GM23338 (cell line): Measurements from ENCODE around the gene SF3B4. TPM values are rescaled to one million over a fixed set of nuclear protein-coding genes. Genes with fewer than 3 reads are reported as not detected.
A peak's percentile ranks its signal among the peaks of the same experiment; 100 is the strongest.
"Not testable (repeated sequence)": the region's sequence is repeated elsewhere in the genome, so short reads cannot be mapped to it uniquely, and the experiment has no call there.

Experiments used
- ATAC-seq: fragments of 200-7000 bp; cut with Tn5 transposase; 3 replicates; pipeline ENCODE4 v1.9.1; 2020
- DNase-seq: peaks from one replicate; pipeline ENCODE4 v3.0.0-alpha.2; 2015; ENCODE audit warnings: low spot score
- H2AFZ ChIP-seq: fragments of 200-600 bp; sonication (generic); 2 replicates; pipeline ENCODE4 v1.8.0; 2016; ENCODE audit warnings: antibody characterized with exemption, mild to moderate bottlenecking, moderate library complexity
- H3F3A ChIP-seq: fragments of 200-600 bp; sonication (generic); replicated peaks from 2 replicates; pipeline ENCODE4 v1.8.0; 2017; ENCODE audit warnings: antibody characterized with exemption, mixed run types, low read depth
- H3K27ac ChIP-seq: fragments of 200-600 bp; sonication (generic); 2 replicates; pipeline ENCODE4 v1.6.1; 2016; ENCODE audit warnings: low read depth
- H3K27me3 ChIP-seq: fragments of 200-600 bp; sonication (generic); 2 replicates; pipeline ENCODE4 v1.8.0; 2016; ENCODE audit warnings: mild to moderate bottlenecking, mixed run types, moderate library complexity; ENCODE audit not compliant: insufficient read depth
- H3K36me3 ChIP-seq: fragments of 200-600 bp; sonication (generic); 2 replicates; pipeline ENCODE4 v1.8.0; 2016; ENCODE audit warnings: mild to moderate bottlenecking; ENCODE audit not compliant: insufficient read depth
- H3K4me1 ChIP-seq: fragments of 200-600 bp; sonication (generic); 2 replicates; pipeline ENCODE4 v1.8.0; 2016; ENCODE audit warnings: mild to moderate bottlenecking, moderate library complexity; ENCODE audit not compliant: insufficient read depth
- H3K4me2 ChIP-seq: fragments of 200-600 bp; sonication (generic); 2 replicates; pipeline ENCODE4 v1.7.1; 2017; ENCODE audit warnings: mixed run types
- H3K4me3 ChIP-seq: fragments of 200-600 bp; sonication (generic); 2 replicates; pipeline ENCODE4 v1.6.1; 2016; ENCODE audit warnings: mixed run types
- H3K79me2 ChIP-seq: fragments of 200-600 bp; sonication (generic); replicated peaks from 2 replicates; pipeline ENCODE4 v1.8.0; 2017; ENCODE audit warnings: mild to moderate bottlenecking; ENCODE audit not compliant: insufficient read depth
- H3K9me2 ChIP-seq: fragments of 200-600 bp; sonication (generic); 2 replicates; pipeline ENCODE4 v1.8.0; 2017; ENCODE audit not compliant: insufficient read depth
- H4K20me1 ChIP-seq: fragments of 200-600 bp; sonication (generic); replicated peaks from 2 replicates; pipeline ENCODE4 v1.8.0; 2017; ENCODE audit warnings: mild to moderate bottlenecking; ENCODE audit not compliant: insufficient read depth
- H3K27ac Mint-ChIP-seq: 2 replicates; pipeline ENCODE4 v1.8.0; 2020; ENCODE audit warnings: inconsistent platforms, mild to moderate bottlenecking, moderate library complexity, mixed read lengths
- H3K27me3 Mint-ChIP-seq: 3 replicates; pipeline ENCODE4 v1.8.0; 2022; ENCODE audit warnings: low read depth, mild to moderate bottlenecking, moderate library complexity, mixed read lengths, inconsistent platforms; ENCODE audit not compliant: insufficient read depth, poor library complexity
- H3K36me3 Mint-ChIP-seq: 3 replicates; pipeline ENCODE4 v1.8.0; 2021; ENCODE audit warnings: low read depth, mild to moderate bottlenecking, inconsistent platforms, moderate library complexity, mixed read lengths
- H3K4me1 Mint-ChIP-seq: 3 replicates; pipeline ENCODE4 v1.8.0; 2020; ENCODE audit warnings: mild to moderate bottlenecking, inconsistent platforms, mixed read lengths
- H3K4me3 Mint-ChIP-seq: 3 replicates; pipeline ENCODE4 v1.8.0; 2021; ENCODE audit warnings: moderate library complexity, mild to moderate bottlenecking, inconsistent platforms, mixed read lengths
- H3K9me3 Mint-ChIP-seq: 3 replicates; pipeline ENCODE4 v1.8.0; 2020; ENCODE audit warnings: moderate library complexity, mild to moderate bottlenecking, inconsistent platforms, mixed read lengths
- CREB1 ChIP-seq: fragments of 250-450 bp; sonication (Bioruptor Pico); IDR thresholded peaks from 2 replicates; pipeline ENCODE4 v1.5.0; 2020; ENCODE audit warnings: low read depth, mild to moderate bottlenecking, moderate library complexity
- CTCF ChIP-seq, 2 experiments: fragments of 200-600 bp in 1 of 2; sonication (generic) in 1 of 2; conservative IDR thresholded peaks; 2 replicates each; pipeline versions ENCODE4 v1.5.1 to v1.6.1; 2016 to 2017; ENCODE audit warnings: antibody characterized with exemption in 2 of 2, low read depth in 2 of 2, mild to moderate bottlenecking in 2 of 2, moderate library complexity in 1 of 2
- EZH2 ChIP-seq: fragments of 200-600 bp; sonication (generic); IDR thresholded peaks from one replicate; pipeline ENCODE4 v1.8.0; 2017; ENCODE audit warnings: antibody characterized with exemption, mild to moderate bottlenecking, low read depth; ENCODE audit not compliant: unreplicated experiment
- EZH2phosphoT487 ChIP-seq: fragments of 200-600 bp; sonication (generic); IDR thresholded peaks from one replicate; pipeline ENCODE4 v1.8.1; 2018; ENCODE audit warnings: antibody characterized with exemption; ENCODE audit not compliant: unreplicated experiment
- NANOG ChIP-seq: IDR thresholded peaks from 2 replicates; pipeline ENCODE4 v1.6.1; 2016; ENCODE audit warnings: antibody characterized with exemption, borderline replicate concordance
- POLR2AphosphoS5 ChIP-seq: IDR thresholded peaks from 2 replicates; pipeline ENCODE4 v1.6.1; 2016; ENCODE audit warnings: antibody characterized with exemption, low read depth
- REST ChIP-seq: IDR thresholded peaks from one replicate; pipeline ENCODE4 v1.6.1; 2018; ENCODE audit warnings: antibody characterized with exemption; ENCODE audit not compliant: unreplicated experiment
- STAT1 ChIP-seq: IDR thresholded peaks from one replicate; pipeline ENCODE4 v1.6.1; 2016; ENCODE audit warnings: antibody characterized with exemption; ENCODE audit not compliant: unreplicated experiment
- ZNF114 ChIP-seq: fragments of 250-450 bp; sonication (Bioruptor Pico); IDR thresholded peaks from 2 replicates; pipeline ENCODE4 v1.5.0; 2020; ENCODE audit warnings: mild to moderate bottlenecking, moderate library complexity
- ZNF331 ChIP-seq: fragments of 250-450 bp; sonication (Bioruptor Pico); IDR thresholded peaks from 2 replicates; pipeline ENCODE4 v1.5.0; 2020; ENCODE audit warnings: low read depth, mild to moderate bottlenecking, moderate library complexity
- polyA plus RNA-seq: library from polyadenylated mRNA; unstranded; fragments of >200 nt; fragmentation: Nextera tagmentation; extraction: Ambion mirVana; gene quantifications from 2 replicates; pipeline ENCODE4 v1.2.1, GENCODE V29; 2016
- total RNA-seq: library from RNA; depleted of rRNA; stranded (reverse); fragments of >200 nt; shearing (Covaris generic); gene quantifications from 2 replicates; pipeline ENCODE4 v1.2.3, GENCODE V29; 2014
- TF ChIP-seq, protein P1 (sequence below): fragments of 250-450 bp; sonication (Bioruptor Pico); IDR thresholded peaks from 2 replicates; pipeline ENCODE4 v1.5.0; 2020; ENCODE audit warnings: mild to moderate bottlenecking, moderate library complexity

The SF3B4 gene
- total and polyA plus RNA-seq, 2 experiments from 2014 or later = 48.7 to 84.0 TPM

DNA sequence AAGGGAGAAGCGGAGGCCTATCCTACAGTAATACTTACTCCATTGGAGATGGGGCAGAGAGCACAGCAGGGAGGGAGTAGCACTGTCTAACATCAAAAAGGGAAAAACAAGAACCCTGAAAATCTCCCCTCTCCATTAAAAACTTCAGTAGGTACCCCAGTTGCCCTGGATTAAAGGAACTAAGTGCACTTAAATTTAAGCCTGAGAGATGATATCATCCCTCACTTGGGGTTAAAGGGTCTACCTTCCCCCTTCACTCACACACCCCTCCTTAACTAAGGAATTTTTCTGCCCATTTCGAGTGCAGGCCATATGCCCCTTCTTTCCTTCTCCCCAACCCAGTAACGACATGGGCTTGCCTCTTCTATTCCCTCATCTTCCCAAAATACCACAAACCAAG lies 12.8 kb upstream of the SF3B4 start:
- peaks cover 55% of the 10 kb centered on the region for H3K4me1 ChIP-seq
- Mint-ChIP-seq H3K4me1 (peaks cover 70% of the 10 kb centered on the region), H3K9me3 (no peaks in the 10 kb centered on the region), H3K27ac (peak overlapping the region; percentile 53), H3K36me3 (peaks cover 11% of the 10 kb centered on the region), H3K27me3 (peaks cover 9% of the 10 kb centered on the region), H3K4me3 (no peak overlapping the region; the same call in 2 of the 3 replicates)
- DNase-seq (no peak), ATAC-seq (no peak)
- H3K79me2 ChIP-seq = no peaks in the 10 kb centered on the region
- H3K27ac ChIP-seq = peak overlapping the region; percentile 93; the same call in 1 of the 2 replicates
- no peaks in the 10 kb centered on the region for H3K9me2 ChIP-seq
- no peak overlapping the region for H2AFZ ChIP-seq
- no peaks in the 10 kb centered on the region for H3K27me3 ChIP-seq
- no peaks in the 10 kb centered on the region for H4K20me1 ChIP-seq
- no peak overlapping the region for H3K4me2 ChIP-seq
- H3F3A ChIP-seq = peaks cover 9% of the 10 kb centered on the region; the same call in 1 of the 2 replicates
- H3K4me3 ChIP-seq = no peak overlapping the region
- H3K36me3 ChIP-seq = peaks cover 5% of the 10 kb centered on the region; the same call in 1 of the 2 replicates
- no peak for TF ChIP-seq EZH2phosphoT487
- no peak for TF ChIP-seq EZH2
- TF ChIP-seq ZNF331 (CRISPR knock-in tag) = no peak
- TF ChIP-seq, protein P1, sequence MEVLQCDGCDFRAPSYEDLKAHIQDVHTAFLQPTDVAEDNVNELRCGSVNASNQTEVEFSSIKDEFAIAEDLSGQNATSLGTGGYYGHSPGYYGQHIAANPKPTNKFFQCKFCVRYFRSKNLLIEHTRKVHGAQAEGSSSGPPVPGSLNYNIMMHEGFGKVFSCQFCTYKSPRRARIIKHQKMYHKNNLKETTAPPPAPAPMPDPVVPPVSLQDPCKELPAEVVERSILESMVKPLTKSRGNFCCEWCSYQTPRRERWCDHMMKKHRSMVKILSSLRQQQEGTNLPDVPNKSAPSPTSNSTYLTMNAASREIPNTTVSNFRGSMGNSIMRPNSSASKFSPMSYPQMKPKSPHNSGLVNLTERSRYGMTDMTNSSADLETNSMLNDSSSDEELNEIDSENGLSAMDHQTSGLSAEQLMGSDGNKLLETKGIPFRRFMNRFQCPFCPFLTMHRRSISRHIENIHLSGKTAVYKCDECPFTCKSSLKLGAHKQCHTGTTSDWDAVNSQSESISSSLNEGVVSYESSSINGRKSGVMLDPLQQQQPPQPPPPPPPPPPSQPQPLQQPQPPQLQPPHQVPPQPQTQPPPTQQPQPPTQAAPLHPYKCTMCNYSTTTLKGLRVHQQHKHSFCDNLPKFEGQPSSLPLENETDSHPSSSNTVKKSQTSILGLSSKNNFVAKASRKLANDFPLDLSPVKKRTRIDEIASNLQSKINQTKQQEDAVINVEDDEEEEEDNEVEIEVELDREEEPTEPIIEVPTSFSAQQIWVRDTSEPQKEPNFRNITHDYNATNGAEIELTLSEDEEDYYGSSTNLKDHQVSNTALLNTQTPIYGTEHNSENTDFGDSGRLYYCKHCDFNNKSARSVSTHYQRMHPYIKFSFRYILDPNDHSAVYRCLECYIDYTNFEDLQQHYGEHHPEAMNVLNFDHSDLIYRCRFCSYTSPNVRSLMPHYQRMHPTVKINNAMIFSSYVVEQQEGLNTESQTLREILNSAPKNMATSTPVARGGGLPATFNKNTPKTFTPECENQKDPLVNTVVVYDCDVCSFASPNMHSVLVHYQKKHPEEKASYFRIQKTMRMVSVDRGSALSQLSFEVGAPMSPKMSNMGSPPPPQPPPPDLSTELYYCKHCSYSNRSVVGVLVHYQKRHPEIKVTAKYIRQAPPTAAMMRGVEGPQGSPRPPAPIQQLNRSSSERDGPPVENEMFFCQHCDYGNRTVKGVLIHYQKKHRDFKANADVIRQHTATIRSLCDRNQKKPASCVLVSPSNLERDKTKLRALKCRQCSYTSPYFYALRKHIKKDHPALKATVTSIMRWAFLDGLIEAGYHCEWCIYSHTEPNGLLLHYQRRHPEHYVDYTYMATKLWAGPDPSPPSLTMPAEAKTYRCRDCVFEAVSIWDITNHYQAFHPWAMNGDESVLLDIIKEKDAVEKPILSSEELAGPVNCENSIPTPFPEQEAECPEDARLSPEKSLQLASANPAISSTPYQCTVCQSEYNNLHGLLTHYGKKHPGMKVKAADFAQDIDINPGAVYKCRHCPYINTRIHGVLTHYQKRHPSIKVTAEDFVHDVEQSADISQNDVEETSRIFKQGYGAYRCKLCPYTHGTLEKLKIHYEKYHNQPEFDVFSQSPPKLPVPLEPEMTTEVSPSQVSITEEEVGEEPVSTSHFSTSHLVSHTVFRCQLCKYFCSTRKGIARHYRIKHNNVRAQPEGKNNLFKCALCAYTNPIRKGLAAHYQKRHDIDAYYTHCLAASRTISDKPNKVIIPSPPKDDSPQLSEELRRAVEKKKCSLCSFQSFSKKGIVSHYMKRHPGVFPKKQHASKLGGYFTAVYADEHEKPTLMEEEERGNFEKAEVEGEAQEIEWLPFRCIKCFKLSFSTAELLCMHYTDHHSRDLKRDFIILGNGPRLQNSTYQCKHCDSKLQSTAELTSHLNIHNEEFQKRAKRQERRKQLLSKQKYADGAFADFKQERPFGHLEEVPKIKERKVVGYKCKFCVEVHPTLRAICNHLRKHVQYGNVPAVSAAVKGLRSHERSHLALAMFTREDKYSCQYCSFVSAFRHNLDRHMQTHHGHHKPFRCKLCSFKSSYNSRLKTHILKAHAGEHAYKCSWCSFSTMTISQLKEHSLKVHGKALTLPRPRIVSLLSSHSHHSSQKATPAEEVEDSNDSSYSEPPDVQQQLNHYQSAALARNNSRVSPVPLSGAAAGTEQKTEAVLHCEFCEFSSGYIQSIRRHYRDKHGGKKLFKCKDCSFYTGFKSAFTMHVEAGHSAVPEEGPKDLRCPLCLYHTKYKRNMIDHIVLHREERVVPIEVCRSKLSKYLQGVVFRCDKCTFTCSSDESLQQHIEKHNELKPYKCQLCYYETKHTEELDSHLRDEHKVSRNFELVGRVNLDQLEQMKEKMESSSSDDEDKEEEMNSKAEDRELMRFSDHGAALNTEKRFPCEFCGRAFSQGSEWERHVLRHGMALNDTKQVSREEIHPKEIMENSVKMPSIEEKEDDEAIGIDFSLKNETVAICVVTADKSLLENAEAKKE (CRISPR knock-in tag) = no peak
- no peak for TF ChIP-seq POLR2AphosphoS5
- TF ChIP-seq ZNF114 (CRISPR knock-in tag) = no peak
- no peak for TF ChIP-seq STAT1
- TF ChIP-seq REST = no peak
- no peak for TF ChIP-seq CTCF (conservative IDR thresholded peaks at IDR 0.05; ENCODE audit: low read depth in 2 of 2)
- TF ChIP-seq NANOG = no peak
- no peak for TF ChIP-seq CREB1 (CRISPR knock-in tag)

GRCh38 chr1:149938668-149939003 lies 11.0 kb upstream of the SF3B4 start:
- H3K4me3 Mint-ChIP-seq = peak overlapping the region; percentile 55
- H4K20me1 ChIP-seq, H3K27me3 ChIP-seq, DNase-seq, H3K79me2 ChIP-seq, H3K9me3 Mint-ChIP-seq, H3K36me3 Mint-ChIP-seq, H2AFZ ChIP-seq, H3F3A ChIP-seq, H3K9me2 ChIP-seq, H3K36me3 ChIP-seq, ATAC-seq: not testable (repeated sequence)
- H3K27ac ChIP-seq = peak overlapping the region; percentile 93
- peak overlapping the region; percentile 99 for H3K27ac Mint-ChIP-seq
- H3K4me2 ChIP-seq = peak overlapping the region; percentile 79
- peaks cover 65% of the 10 kb centered on the region for H3K4me1 Mint-ChIP-seq
- peak overlapping the region; percentile 29 for H3K4me3 ChIP-seq
- H3K27me3 Mint-ChIP-seq = peaks cover 13% of the 10 kb centered on the region
- H3K4me1 ChIP-seq = peaks cover 55% of the 10 kb centered on the region
